ENCODE data around the gene SRD5A2. TPM values are rescaled to one million over a fixed set of nuclear protein-coding genes. Genes with fewer than 3 reads are reported as not detected.

SRD5A2 gene
- total and polyA plus RNA-seq, 2 of the 8 experiments (the other 6 are each of a cell fraction or from before 2014, with no cell fraction given), result 0.02 TPM; not detected in 1

DNA sequence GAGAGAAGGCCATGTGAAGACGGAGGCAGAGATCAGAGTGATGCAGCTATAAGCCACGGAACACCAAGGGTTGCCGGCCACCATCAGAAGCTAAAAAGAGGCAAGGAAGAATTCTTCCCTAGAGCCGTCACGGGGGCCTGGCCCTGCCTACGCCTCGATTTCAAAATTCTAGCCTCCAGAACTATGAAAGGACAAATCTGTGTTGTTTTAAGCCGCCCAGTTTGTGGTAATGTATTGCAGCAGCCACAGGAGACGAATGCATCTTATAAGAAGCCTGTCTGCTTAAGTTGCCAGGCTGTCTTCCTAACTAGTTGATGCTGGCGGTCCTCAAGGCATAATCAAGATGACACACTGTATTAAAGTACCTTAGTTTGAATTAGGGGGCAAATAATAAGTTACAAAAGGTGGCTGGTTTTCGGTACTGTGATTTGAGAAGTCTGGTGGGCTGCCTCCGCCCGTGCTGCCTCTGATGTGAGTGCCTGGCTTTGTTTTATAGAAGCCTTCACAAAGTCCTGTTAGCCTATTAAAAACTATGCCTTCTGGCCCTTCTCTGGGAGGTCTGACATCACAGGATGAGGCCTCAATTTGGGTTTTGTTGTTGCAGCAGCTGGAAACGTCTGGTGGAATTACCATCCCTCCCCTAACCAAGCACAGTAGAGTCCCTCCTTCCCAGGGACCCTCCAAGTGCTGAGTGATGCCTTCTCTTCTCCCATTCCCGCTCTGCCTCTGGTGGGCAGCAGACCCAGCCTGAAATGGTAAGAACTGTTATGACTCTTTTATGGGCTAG lies 53.6 kb downstream of the SRD5A2 start:
- Histone ChIP-seq H2BK15ac (ENCODE audit: low read length) (no peak overlapping the region), H4K91ac (replicated peaks; ENCODE audit: insufficient read length, low read length) (no peak overlapping the region), H3K27me3 (replicated peaks in 1 of 4; ENCODE audit: control insufficient read depth in 3 of 4, extremely low read depth in 1 of 4, insufficient read depth in 3 of 4, low read length in 3 of 4) (no peaks in the 10 kb centered on the region), H2BK120ac (replicated peaks; ENCODE audit: low read depth, low read length) (no peak overlapping the region), H3K9ac (replicated peaks in 1 of 4; ENCODE audit: extremely low read depth in 1 of 4, low read depth in 3 of 4, low read length in 3 of 4) (no peak overlapping the region), H3K4ac (replicated peaks; ENCODE audit: insufficient read length, low read depth, low read length) (no peak overlapping the region), H4K5ac (ENCODE audit: insufficient read length, low read depth, low read length) (no peak overlapping the region), H3K79me2 (ENCODE audit: control insufficient read depth in 1 of 2, insufficient read depth in 2 of 2, low read length in 2 of 2) (no peaks in the 10 kb centered on the region), H3K4me2 (ENCODE audit: insufficient read depth in 1 of 2, low read depth in 2 of 2, low read length in 2 of 2) (no peak overlapping the region), H3K14ac (ENCODE audit: insufficient read length) (no peak overlapping the region), H3K18ac (ENCODE audit: extremely low read depth, low read length) (no peak overlapping the region), H3K23ac (ENCODE audit: insufficient read length) (no peak overlapping the region), H3K4me1 (replicated peaks in 1 of 4; ENCODE audit: control insufficient read depth in 3 of 4, insufficient read depth in 4 of 4, low read length in 3 of 4) (no peaks in the 10 kb centered on the region), H2BK12ac (ENCODE audit: low read depth, low read length) (no peak overlapping the region), H3K4me3 (ENCODE audit: extremely low read depth in 1 of 4, insufficient read depth in 2 of 4, low read depth in 3 of 4, low read length in 4 of 4) (no peak overlapping the region), H2BK5ac (ENCODE audit: low read depth, low read length) (no peak overlapping the region), H4K8ac (ENCODE audit: extremely low read depth, insufficient read depth, low read length) (no peak overlapping the region), H2AFZ (ENCODE audit: low read length) (no peak overlapping the region), H3K56ac (replicated peaks; ENCODE audit: insufficient read length, low read depth, low read length) (no peak overlapping the region), H3K79me1 (ENCODE audit: low read depth, low read length) (no peaks in the 10 kb centered on the region), H2BK20ac (ENCODE audit: low read length) (no peak overlapping the region), H3K36me3 (ENCODE audit: control insufficient read depth in 2 of 4, insufficient read depth in 4 of 4, low read length in 3 of 4) (no peaks in the 10 kb centered on the region), H4K20me1 (replicated peaks in 1 of 2; ENCODE audit: control insufficient read depth in 1 of 2, insufficient read depth in 2 of 2, low read length in 2 of 2) (no peaks in the 10 kb centered on the region), H3K9me3 (ENCODE audit: insufficient read depth in 2 of 2, low read depth in 1 of 2, low read length in 1 of 2) (peaks cover 9 to 36% of the 10 kb centered on the region in 2 experiments; a peak in 3 of 4 replicates), H3K27ac (ENCODE audit: low read depth, low read length) (no peak overlapping the region), H3K23me2 (ENCODE audit: low read depth, low read length) (no peaks in the 10 kb centered on the region), H2AK5ac (ENCODE audit: low read depth, low read length) (no peak overlapping the region)
- ChIA-PET CTCF (ENCODE audit: partially characterized antibody) (interaction anchor here (1.2 kb wide), 1 partner anchor 124 kb away, joined by 3 read pairs; no protein-coding TSS in a partner anchor), POLR2A (ENCODE audit: partially characterized antibody) (no interaction called here)
- FAIRE-seq (no peak), DNase-seq (ENCODE audit: low read depth in 1 of 2, low spot score in 2 of 2) (no peak)
- 73% methylated on average over 15 of the region's 15 CpGs; no CpG with 5 or more reads in 1 of the 2 experiments for WGBS, 2 experiments (ENCODE audit: extremely low coverage in 1 of 2, insufficient coverage in 1 of 2, insufficient read length in 1 of 2, insufficient replicate concordance in 2 of 2, low coverage in 1 of 2, low lambda C conversion rate in 2 of 2, missing lambda C conversion rate in 1 of 2)
- TF ChIP-seq EGR1 (IDR thresholded peaks at IDR 0.05; ENCODE audit: borderline replicate concordance, low read depth, low read length) (no peak), SP1 (IDR thresholded peaks at IDR 0.05; ENCODE audit: low read depth, low read length) (no peak)

All from H1 (cell line).